Naive thymus-derived CD8-positive, alpha-beta T cell (primary cell): ENCODE results near the gene CALCR. TPM values are rescaled to one million over a fixed set of nuclear protein-coding genes. Genes with fewer than 3 reads are reported as not detected.

Experiments used
- ATAC-seq, 2 donors: fragments of 150-1000 bp; cut with Tn5 transposase in 1 of 2; sonication (Bioruptor Pico), chemical (Tn5 transposase) in 1 of 2; 1 replicate in 1 of 2; 2 replicates in 1 of 2; pipeline ENCODE4 v1.10.0; 2021; ENCODE audit warnings: mild to moderate bottlenecking in 2 of 2, moderate library complexity in 2 of 2
- POLR2A ChIA-PET: fragments of 350-600 bp; sonication (Branson Sonifier 250); formaldehyde crosslinking; loops from one replicate; lab custom pipeline; 2021; ENCODE audit warnings: antibody characterized with exemption; lab: Charles Lee
- DNase-seq, 10 donors: peaks; one replicate each; pipeline versions ENCODE4 v3.0.0 to v3.0.0-alpha.2; 2020 to 2022
- H3K27ac Mint-ChIP-seq, 10 donors: one replicate each; pipeline ENCODE4 v1.8.0; 2020 to 2022; ENCODE audit warnings: mild to moderate bottlenecking in 10 of 10, mixed read lengths in 10 of 10, moderate library complexity in 4 of 10, inconsistent platforms in 1 of 10
- H3K27me3 Mint-ChIP-seq, 5 donors: one replicate each; pipeline ENCODE4 v1.8.0; 2021 to 2022; ENCODE audit warnings: mixed read lengths in 5 of 5
- H3K36me3 Mint-ChIP-seq, 3 donors: one replicate each; pipeline ENCODE4 v1.8.0; 2020 to 2022; ENCODE audit warnings: mixed read lengths in 3 of 3, mild to moderate bottlenecking in 2 of 3, inconsistent platforms in 1 of 3
- H3K4me1 Mint-ChIP-seq, 4 donors: one replicate each; pipeline ENCODE4 v1.8.0; 2021 to 2022; ENCODE audit warnings: mixed read lengths in 4 of 4
- H3K4me3 Mint-ChIP-seq, 10 donors: one replicate each; pipeline ENCODE4 v1.8.0; 2020 to 2022; ENCODE audit warnings: mild to moderate bottlenecking in 10 of 10, mixed read lengths in 10 of 10, moderate library complexity in 6 of 10, inconsistent platforms in 1 of 10
- H3K9me3 Mint-ChIP-seq, 9 donors: one replicate each; pipeline ENCODE4 v1.8.0; 2020 to 2022; ENCODE audit warnings: mixed read lengths in 9 of 9, mild to moderate bottlenecking in 3 of 9, inconsistent platforms in 1 of 9, moderate library complexity in 1 of 9
- polyA plus RNA-seq, 3 donors: library from polyadenylated mRNA; unstranded; fragments of 300-500 nt; fragmentation: Illumina TruSeq; gene quantifications; one replicate each; pipeline ENCODE4 v1.2.3, GENCODE V29; 2021
- total RNA-seq, 8 experiments: library from RNA in 2 of 8; stranded (reverse) in 2 of 8; gene quantifications; one replicate each; pipeline ENCODE4 v1.2.3 and lab custom pipeline; 2021 to 2026

Gene CALCR
- total and polyA plus RNA-seq, 5 experiments from 2014 or later = not detected

DNA sequence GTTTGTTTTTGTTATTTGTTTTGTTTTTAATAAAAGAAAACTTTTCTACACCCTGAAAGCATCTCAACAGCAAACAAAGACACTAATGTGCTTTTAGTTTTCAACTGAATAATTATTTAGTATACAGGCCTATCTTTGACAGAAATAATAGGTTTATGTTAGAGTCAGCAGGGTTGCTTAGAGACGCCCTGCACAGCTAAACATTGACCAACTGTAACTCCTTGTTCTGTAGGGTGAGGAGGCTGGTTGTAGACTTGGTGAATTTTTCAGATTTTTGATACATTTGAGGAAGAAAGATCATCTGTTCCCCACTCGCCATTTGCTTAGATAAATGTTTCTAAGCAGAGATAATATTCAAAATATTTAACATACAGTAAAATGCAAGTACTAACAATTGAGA, 103.1 kb downstream of the CALCR start:
- ATAC-seq (no peak), DNase-seq (no peak)
- Mint-ChIP-seq H3K36me3 (no peaks in the 10 kb centered on the region), H3K27me3 (peaks cover 0 to 6% (median 0%) of the 10 kb centered on the region in 5 donors), H3K4me3 (no peak overlapping the region), H3K27ac (no peak overlapping the region), H3K9me3 (no peaks in the 10 kb centered on the region), H3K4me1 (no peaks in the 10 kb centered on the region)
- POLR2A ChIA-PET = no interaction called here

DNA sequence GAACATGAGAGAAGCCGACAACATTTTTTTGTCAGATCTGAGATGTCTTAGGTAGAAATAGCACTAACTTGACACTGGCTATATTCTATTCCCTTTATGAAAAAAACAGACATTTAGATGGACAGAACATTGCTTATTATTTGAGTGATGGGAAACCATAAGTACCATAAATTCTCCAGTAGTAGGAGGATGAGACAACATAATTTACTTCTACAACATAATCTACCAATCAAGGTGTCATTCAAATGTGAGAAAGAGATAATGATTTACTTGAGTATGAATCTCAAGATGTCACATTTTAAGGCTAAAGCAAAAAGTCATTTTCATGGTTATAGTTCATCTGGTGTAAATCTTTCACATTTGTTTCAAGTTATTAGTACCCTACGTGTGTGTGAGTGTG, 110.8 kb downstream of the CALCR start:
- POLR2A ChIA-PET = no interaction called here
- DNase-seq (no peak), ATAC-seq (no peak)
- Mint-ChIP-seq H3K36me3 (no peaks in the 10 kb centered on the region), H3K9me3 (peaks cover 0 to 4% (median 0%) of the 10 kb centered on the region in 9 donors), H3K27me3 (peaks cover 0 to 1% (median 0%) of the 10 kb centered on the region in 5 donors), H3K4me3 (no peak overlapping the region), H3K4me1 (no peaks in the 10 kb centered on the region), H3K27ac (no peak overlapping the region)

DNA sequence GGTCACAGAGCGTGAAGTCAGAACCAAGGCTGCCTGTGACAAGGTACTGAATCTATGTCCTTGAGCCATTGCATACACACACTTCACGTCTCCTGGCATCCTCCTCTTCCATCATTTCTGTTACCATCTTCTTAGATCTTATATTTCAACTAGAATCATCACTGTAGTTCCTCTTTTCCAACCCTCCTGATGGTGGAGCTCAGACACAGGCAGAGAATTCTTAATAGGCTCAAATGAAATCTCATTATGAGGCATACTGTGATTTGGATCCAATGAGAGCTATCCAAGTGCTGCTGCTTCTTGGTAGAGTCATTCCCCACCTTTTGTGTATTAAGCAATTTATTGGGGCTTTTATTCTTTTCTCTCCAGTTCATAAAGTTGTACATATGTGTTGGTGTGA, 113.2 kb downstream of the CALCR start:
- H3K36me3 Mint-ChIP-seq = no peaks in the 10 kb centered on the region
- H3K27ac Mint-ChIP-seq = no peak overlapping the region
- POLR2A ChIA-PET = no interaction called here
- no peak overlapping the region for H3K4me3 Mint-ChIP-seq
- DNase-seq (no peak), ATAC-seq (no peak)
- H3K27me3 Mint-ChIP-seq = peaks cover 0 to 1% (median 1%) of the 10 kb centered on the region in 5 donors
- peaks cover 0 to 4% (median 0%) of the 10 kb centered on the region in 9 donors for H3K9me3 Mint-ChIP-seq
- no peaks in the 10 kb centered on the region for H3K4me1 Mint-ChIP-seq

DNA sequence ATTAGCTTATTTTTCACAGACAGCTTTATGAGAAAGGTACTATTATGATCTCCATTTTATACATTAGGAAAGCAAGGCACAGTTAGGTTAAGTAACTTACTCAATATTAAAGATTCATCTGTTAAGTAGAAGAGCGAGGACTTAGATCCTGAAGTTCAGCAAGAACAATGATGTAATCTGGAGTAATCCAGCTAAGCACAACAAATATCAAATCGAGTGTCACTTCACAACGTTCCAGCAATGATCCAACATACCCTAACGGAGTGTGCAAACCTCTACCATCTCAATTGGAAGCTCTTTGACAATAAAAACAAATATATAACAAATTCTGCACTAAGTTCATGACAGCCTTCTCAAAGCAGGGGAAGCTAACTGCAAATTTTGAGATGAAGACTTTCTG, 121.3 kb downstream of the CALCR start:
- no peak overlapping the region for H3K4me3 Mint-ChIP-seq
- ATAC-seq (no peak), DNase-seq (no peak)
- H3K27ac Mint-ChIP-seq = no peak overlapping the region
- H3K36me3 Mint-ChIP-seq = no peaks in the 10 kb centered on the region
- POLR2A ChIA-PET = no interaction called here
- peaks cover 0 to 11% (median 0%) of the 10 kb centered on the region in 5 donors for H3K27me3 Mint-ChIP-seq
- no peaks in the 10 kb centered on the region for H3K4me1 Mint-ChIP-seq
- H3K9me3 Mint-ChIP-seq = no peaks in the 10 kb centered on the region

DNA sequence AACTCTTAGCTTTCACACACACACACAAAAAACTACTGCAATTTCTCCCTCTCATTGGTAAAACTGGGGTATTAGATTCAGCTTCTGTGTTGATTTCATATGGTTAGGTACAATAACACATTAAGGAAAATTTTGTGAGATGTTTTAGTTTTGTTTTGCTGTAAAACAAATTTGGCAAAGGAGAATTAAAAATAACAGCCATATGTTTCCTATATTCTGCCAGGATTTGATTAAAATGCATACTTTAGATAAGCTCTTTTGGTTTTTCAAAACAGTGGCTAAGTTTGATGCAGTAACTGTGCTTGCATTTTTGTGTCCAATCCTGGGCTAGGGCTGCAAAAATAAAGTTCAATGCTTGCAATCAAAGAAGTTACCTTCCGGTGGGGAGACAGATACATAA, 126.3 kb downstream of the CALCR start:
- Mint-ChIP-seq H3K36me3 (no peaks in the 10 kb centered on the region), H3K9me3 (no peaks in the 10 kb centered on the region), H3K27me3 (peaks cover 0 to 11% (median 0%) of the 10 kb centered on the region in 5 donors), H3K4me3 (no peak overlapping the region), H3K4me1 (no peaks in the 10 kb centered on the region), H3K27ac (no peak overlapping the region)
- no peak for ATAC-seq
- POLR2A ChIA-PET = no interaction called here
- DNase-seq = no peak

DNA sequence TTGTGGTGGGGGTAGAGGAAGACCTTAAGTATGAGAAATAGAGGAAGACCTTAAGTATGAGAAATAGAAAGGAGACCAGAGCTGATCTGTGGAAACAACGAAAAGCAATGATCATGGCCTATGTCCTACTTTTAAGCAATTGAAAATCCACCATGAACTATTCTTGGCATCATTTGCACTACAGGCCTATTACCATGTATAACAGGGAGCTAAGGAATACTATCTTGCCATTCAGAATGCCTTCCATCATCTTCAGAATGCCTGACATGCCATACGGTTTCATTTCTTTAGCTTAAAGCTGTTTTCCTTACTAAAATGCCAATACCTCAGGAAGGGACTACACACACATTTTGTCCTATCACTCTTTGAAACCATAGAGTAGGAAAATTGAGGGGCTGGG, 127.0 kb downstream of the CALCR start:
- H3K27ac Mint-ChIP-seq = no peak overlapping the region
- POLR2A ChIA-PET = no interaction called here
- H3K4me1 Mint-ChIP-seq = no peaks in the 10 kb centered on the region
- H3K36me3 Mint-ChIP-seq = no peaks in the 10 kb centered on the region
- no peak overlapping the region for H3K4me3 Mint-ChIP-seq
- peaks cover 0 to 11% (median 0%) of the 10 kb centered on the region in 5 donors for H3K27me3 Mint-ChIP-seq
- H3K9me3 Mint-ChIP-seq = no peaks in the 10 kb centered on the region
- DNase-seq (no peak), ATAC-seq (no peak)

DNA sequence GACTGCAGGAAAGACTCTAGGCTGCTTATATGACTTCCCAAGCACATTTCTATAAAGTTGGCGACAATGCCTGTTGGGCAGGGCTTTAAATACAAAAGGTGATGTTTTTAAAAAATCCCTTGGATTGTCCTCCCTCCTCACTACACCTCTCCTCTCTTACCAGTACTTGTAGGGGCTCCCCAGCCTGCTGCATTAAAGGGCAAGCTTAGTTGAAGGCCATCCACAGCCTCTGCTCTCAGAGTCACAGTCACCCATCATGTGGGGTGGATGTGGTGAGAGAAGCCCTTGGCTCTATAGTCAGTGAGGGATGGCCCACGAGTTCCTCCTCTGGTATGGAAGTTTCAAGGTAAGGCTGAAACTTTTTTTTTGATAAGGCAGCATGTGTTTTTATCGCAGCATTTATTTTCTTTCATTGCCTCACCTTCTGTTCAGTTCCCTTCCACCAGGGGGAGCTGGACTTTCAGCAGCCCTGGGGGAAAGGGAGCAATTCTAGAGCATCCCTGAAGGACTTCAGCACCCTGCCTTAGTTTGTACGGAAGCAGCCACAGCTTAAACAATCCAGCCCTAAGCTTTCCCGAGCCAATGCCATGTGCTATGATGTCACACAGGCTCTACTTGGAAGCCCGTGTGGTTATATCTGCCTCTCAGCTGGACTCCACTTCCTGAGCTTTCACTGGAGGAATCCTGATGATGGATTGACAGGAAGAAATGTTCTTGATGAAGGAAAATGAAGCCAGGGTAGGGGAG, 131.9 kb downstream of the CALCR start:
- Mint-ChIP-seq H3K36me3 (no peaks in the 10 kb centered on the region), H3K4me1 (no peaks in the 10 kb centered on the region), H3K4me3 (no peak overlapping the region), H3K27ac (no peak overlapping the region), H3K9me3 (no peaks in the 10 kb centered on the region), H3K27me3 (peaks cover 0 to 1% (median 0%) of the 10 kb centered on the region in 5 donors)
- DNase-seq (peak in 4 of 10 donors; percentile 5 to 22 (median 18)), ATAC-seq (no peak)
- POLR2A ChIA-PET = no interaction called here

DNA sequence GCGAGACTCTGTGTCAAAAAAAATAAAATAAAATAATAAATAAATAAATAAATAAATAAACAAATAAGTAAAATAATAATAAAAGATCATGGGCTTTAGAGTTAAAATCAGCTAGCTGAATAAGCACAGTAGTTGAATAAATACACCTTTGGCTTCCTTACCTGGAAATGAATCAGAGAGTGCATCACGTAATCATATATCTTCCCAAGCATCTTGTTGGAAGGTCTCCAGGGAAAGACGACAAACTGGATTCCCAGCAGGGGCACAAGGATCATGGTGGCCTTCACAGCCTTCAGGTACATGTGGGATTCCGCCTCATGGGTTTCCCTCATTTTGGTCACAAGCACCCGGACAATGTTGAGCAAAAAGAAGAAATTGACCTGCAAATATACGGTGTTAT, 138.7 kb downstream of the CALCR start:
- peaks cover 0 to 1% (median 0%) of the 10 kb centered on the region in 5 donors for H3K27me3 Mint-ChIP-seq
- POLR2A ChIA-PET = no interaction called here
- no peaks in the 10 kb centered on the region for H3K9me3 Mint-ChIP-seq
- no peak for ATAC-seq
- H3K27ac Mint-ChIP-seq = no peak overlapping the region
- no peaks in the 10 kb centered on the region for H3K36me3 Mint-ChIP-seq
- DNase-seq = no peak
- no peak overlapping the region for H3K4me3 Mint-ChIP-seq
- peaks cover 5 to 14% (median 13%) of the 10 kb centered on the region in 4 donors for H3K4me1 Mint-ChIP-seq

DNA sequence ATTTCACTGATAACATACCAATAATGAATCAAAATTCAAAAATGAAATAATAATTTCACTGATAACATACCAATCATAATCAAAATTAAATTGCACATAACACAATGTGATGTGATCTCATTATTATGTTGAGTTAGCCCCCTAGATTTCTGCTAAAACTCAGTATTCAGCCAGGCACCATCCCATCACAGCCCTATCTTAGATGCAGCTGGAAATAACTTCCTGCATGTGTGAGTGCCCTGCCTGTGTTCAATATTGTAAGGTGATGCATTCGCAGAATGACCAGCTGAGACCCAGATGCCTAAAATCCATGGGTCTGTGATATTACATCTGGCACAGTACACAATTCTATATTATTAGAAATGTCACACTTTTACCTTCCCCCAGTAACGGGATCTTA, 142.4 kb downstream of the CALCR start:
- Mint-ChIP-seq H3K36me3 (no peaks in the 10 kb centered on the region), H3K27me3 (no peaks in the 10 kb centered on the region), H3K9me3 (no peaks in the 10 kb centered on the region), H3K4me3 (no peak overlapping the region), H3K27ac (peak overlapping the region in 2 of 10 donors; percentile 82 to 91), H3K4me1 (peaks cover 5 to 30% (median 29%) of the 10 kb centered on the region in 4 donors)
- POLR2A ChIA-PET = no interaction called here
- ATAC-seq (no peak), DNase-seq (no peak)

DNA sequence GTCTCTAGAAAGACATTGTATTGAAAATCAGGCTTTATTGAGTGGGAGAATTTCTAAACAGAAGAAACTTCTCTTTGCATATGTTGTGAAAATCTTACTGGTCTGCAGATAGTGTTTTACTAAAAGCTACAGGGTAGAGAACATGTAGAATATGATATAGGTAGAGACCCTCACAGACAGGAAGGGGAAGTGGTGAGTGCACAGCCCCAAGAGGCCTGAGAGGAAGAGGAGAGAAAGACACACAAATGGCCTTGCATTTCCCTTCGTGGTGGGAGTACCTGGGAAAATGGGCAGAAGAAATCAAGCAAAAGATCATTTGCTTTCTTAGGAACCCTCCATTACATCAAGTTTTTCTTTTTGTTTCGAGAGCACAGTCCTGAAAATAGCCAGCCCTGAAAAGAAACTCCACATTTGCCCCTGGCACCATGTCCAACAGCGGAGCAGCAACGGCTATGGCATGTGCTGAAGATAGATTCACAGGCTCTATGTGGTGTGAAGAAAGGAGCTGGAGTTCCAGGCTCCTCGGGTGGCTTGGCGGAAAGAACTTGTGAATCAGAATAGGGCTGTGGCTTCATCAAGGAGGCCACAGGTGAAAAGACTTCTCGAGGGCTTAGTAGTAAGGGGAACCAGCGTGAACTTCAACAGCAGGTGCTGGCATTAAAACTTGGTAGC, 143.5 kb downstream of the CALCR start:
- H3K27ac Mint-ChIP-seq = peak overlapping the region; percentile 3 to 91 (median 76)
- H3K9me3 Mint-ChIP-seq = no peaks in the 10 kb centered on the region
- no peaks in the 10 kb centered on the region for H3K27me3 Mint-ChIP-seq
- DNase-seq (peak in 1 of 10 donors; percentile 2), ATAC-seq (peak; percentile 41 to 54)
- H3K4me3 Mint-ChIP-seq = peak overlapping the region; percentile 21 to 79 (median 66)
- H3K4me1 Mint-ChIP-seq = peaks cover 5 to 35% (median 29%) of the 10 kb centered on the region in 4 donors
- H3K36me3 Mint-ChIP-seq = no peaks in the 10 kb centered on the region
- POLR2A ChIA-PET = no interaction called here

DNA sequence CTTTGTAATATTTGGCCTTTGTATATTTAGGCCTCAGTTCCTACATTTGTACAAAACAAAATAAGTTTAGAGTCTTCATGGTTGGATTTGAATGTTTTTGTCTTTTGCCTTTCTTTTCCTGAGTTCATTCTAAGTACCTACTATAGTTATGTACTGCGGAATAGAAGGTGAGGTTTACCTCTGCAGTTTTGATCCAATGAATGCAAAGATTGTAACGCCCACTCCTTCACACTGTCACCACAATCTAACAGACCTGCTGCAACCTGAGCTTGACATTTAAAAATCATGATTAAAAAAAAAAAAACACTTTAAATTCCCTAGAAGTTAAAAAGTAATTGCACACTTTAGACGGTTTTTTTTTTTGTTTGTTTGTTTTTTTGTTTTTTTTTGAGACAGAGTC, 145.0 kb downstream of the CALCR start:
- DNase-seq = peak in 3 of 10 donors; percentile 6 to 17 (median 13)
- peak; percentile 54 to 65 for ATAC-seq
- Mint-ChIP-seq H3K9me3 (no peaks in the 10 kb centered on the region), H3K27me3 (no peaks in the 10 kb centered on the region), H3K36me3 (no peaks in the 10 kb centered on the region), H3K4me3 (peak overlapping the region in 9 of 10 donors; percentile 6 to 64 (median 37)), H3K27ac (peak overlapping the region in 7 of 10 donors; percentile 38 to 82 (median 61)), H3K4me1 (peaks cover 5 to 35% (median 29%) of the 10 kb centered on the region in 4 donors)
- POLR2A ChIA-PET = interaction anchor here (0.6 kb wide), 1 partner anchor 184 kb away, joined by 5 read pairs; no protein-coding TSS in a partner anchor

DNA sequence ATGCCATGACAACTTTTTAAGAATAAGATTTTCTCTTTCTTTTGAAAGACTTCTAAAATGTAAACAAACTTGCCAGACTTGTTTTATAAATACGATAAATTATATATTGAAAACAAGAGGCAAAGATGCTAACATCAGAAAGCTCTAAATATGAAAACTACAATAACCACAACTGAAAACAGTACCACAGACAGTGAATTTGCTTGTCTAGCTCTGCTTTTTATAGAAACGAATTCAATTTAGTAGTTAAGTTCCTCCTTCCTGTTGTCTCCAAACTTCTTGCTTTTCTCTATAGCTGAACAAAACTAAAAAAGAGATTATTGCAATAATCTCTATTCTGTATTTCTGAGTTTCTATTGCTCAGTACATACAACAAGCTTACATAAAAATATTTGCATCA, 147.4 kb downstream of the CALCR start:
- Mint-ChIP-seq H3K36me3 (no peaks in the 10 kb centered on the region), H3K4me3 (no peak overlapping the region), H3K9me3 (no peaks in the 10 kb centered on the region), H3K27ac (no peak overlapping the region), H3K4me1 (peaks cover 5 to 35% (median 29%) of the 10 kb centered on the region in 4 donors), H3K27me3 (peaks cover 0 to 12% (median 3%) of the 10 kb centered on the region in 5 donors)
- ATAC-seq (no peak), DNase-seq (no peak)
- POLR2A ChIA-PET = no interaction called here

DNA sequence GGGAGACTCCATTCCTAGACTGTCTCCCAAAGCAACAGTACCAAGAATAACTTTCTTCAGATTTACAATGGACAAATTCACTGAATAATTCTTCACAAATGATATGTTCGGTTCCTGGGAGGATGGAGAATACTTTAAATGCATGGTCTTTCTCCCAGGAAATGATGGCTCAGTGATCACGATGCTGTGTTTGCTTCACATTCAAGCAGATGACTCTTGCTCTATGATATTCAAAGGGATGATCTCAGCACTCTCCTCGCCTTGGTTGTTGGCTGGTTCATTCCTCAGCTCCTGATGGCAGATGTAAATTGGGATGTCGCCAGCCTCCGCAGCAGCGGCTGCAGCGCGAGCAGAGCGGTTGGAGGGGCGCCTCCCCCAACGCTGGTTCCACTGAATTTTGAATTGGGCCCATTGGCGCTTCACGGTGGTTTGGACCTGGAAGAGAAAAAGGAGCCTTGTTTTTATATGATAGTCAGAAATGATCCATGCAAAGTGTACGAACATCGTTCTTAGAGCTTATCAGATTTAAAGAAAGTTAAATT, 148.3 kb downstream of the CALCR start:
- H3K27ac Mint-ChIP-seq = no peak overlapping the region
- H3K4me1 Mint-ChIP-seq = peaks cover 5 to 26% (median 21%) of the 10 kb centered on the region in 4 donors
- H3K4me3 Mint-ChIP-seq = no peak overlapping the region
- no peaks in the 10 kb centered on the region for H3K36me3 Mint-ChIP-seq
- POLR2A ChIA-PET = no interaction called here
- H3K9me3 Mint-ChIP-seq = no peaks in the 10 kb centered on the region
- ATAC-seq (no peak), DNase-seq (no peak)
- peaks cover 0 to 14% (median 3%) of the 10 kb centered on the region in 5 donors for H3K27me3 Mint-ChIP-seq
